Measurements from ENCODE around the gene MCF2L2.

MCF2L2 gene

GRCh38 chr3:183215591-183216202 lies 212.7 kb downstream of the MCF2L2 start:
- TF ChIP-seq MYC (IDR thresholded peaks at IDR 0.05; ENCODE audit: low read depth, low read length) (no peak), MAX (IDR thresholded peaks at IDR 0.05; ENCODE audit: low read depth, low read length) (no peak), CTCF (IDR thresholded peaks at IDR 0.05; ENCODE audit: low read depth, low read length) (no peak), POLR2A (IDR thresholded peaks at IDR 0.05; ENCODE audit: extremely low read depth, insufficient read length) (no peak)
- no peak overlapping the region for H3K4me3 ChIP-seq (ENCODE audit: low read depth, low read length)
- no peak for DNase-seq (ENCODE audit: low read depth)

DNA sequence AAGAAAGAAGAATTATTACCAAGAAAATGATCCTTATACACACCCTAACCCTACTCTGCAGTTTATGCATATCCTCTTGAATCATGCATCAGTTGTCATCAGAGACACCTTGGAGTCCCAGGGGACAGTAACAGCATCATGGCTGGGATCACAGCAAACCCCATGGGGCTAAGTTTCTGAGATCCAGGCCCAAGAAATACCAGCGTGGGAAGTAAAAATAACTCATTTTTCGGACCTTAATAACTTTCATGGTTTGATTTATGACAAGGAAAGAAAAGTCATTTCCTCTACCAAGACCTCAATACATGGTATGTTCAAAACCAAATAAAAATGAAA lies 214.2 kb downstream of the MCF2L2 start:
- no peak for TF ChIP-seq MAX (IDR thresholded peaks at IDR 0.05; ENCODE audit: low read depth, low read length)
- TF ChIP-seq CTCF (IDR thresholded peaks at IDR 0.05; ENCODE audit: low read depth, low read length), result no peak
- TF ChIP-seq MYC (IDR thresholded peaks at IDR 0.05; ENCODE audit: low read depth, low read length), result no peak
- no peak for TF ChIP-seq POLR2A (IDR thresholded peaks at IDR 0.05; ENCODE audit: extremely low read depth, insufficient read length)
- H3K4me3 ChIP-seq (ENCODE audit: low read depth, low read length), result no peak overlapping the region
- DNase-seq (ENCODE audit: low read depth), result no peak

- H3K4me3 ChIP-seq (ENCODE audit: low read depth, low read length), result no peak overlapping the region
- no peak for DNase-seq (ENCODE audit: low read depth)
- TF ChIP-seq CTCF (IDR thresholded peaks at IDR 0.05; ENCODE audit: low read depth, low read length) (no peak), MAX (IDR thresholded peaks at IDR 0.05; ENCODE audit: low read depth, low read length) (no peak), POLR2A (IDR thresholded peaks at IDR 0.05; ENCODE audit: extremely low read depth, insufficient read length) (no peak), MYC (IDR thresholded peaks at IDR 0.05; ENCODE audit: low read depth, low read length) (no peak)
These were observed 214.8 kb downstream of the MCF2L2 start for GRCh38 chr3:183213415-183214276.

GRCh38 chr3:183212565-183212964 lies 215.9 kb downstream of the MCF2L2 start:
- peak; percentile 87 for DNase-seq (ENCODE audit: low read depth)
- TF ChIP-seq POLR2A (IDR thresholded peaks at IDR 0.05; ENCODE audit: extremely low read depth, insufficient read length) (no peak), CTCF (IDR thresholded peaks at IDR 0.05; ENCODE audit: low read depth, low read length) (no peak), MYC (IDR thresholded peaks at IDR 0.05; ENCODE audit: low read depth, low read length) (no peak), MAX (IDR thresholded peaks at IDR 0.05; ENCODE audit: low read depth, low read length) (no peak)
- no peak overlapping the region for H3K4me3 ChIP-seq (ENCODE audit: low read depth, low read length)

- no peak overlapping the region for H3K4me3 ChIP-seq (ENCODE audit: low read depth, low read length)
- peak; percentile 52 for DNase-seq (ENCODE audit: low read depth)
- TF ChIP-seq POLR2A (IDR thresholded peaks at IDR 0.05; ENCODE audit: extremely low read depth, insufficient read length), result no peak
- TF ChIP-seq MAX (IDR thresholded peaks at IDR 0.05; ENCODE audit: low read depth, low read length), result 0 out of 2 replicates have a peak, but pooled peaks have one; percentile 26
- no peak for TF ChIP-seq CTCF (IDR thresholded peaks at IDR 0.05; ENCODE audit: low read depth, low read length)
- peak; percentile 10; the same call in 1 of the 2 replicates for TF ChIP-seq MYC (IDR thresholded peaks at IDR 0.05; ENCODE audit: low read depth, low read length)
These were observed 216.3 kb downstream of the MCF2L2 start for GRCh38 chr3:183212096-183212495.

All from NB4 (cell line).